HepG2 (cell line): ENCODE results near the gene MGST2. TPM values are rescaled to one million over a fixed set of nuclear protein-coding genes. Genes with fewer than 3 reads are reported as not detected.

Experiments
- CEBPB ChIP-seq: IDR thresholded peaks from 2 replicates; pipeline ENCODE4 v1.6.1; 2011; ENCODE audit warnings: low read depth, low read length, improper control_type of control experiment, borderline replicate concordance
- EP300 ChIP-seq, 3 experiments: sonication (generic) in 1 of 3; formaldehyde crosslinking in 1 of 3; IDR thresholded peaks; 2 replicates each; pipeline versions ENCODE4 v1.5.1 to v1.6.1; 2011 to 2020; ENCODE audit warnings: low read depth in 2 of 3, low read length in 2 of 3, borderline replicate concordance in 1 of 3, improper control_type of control experiment in 1 of 3, mild to moderate bottlenecking in 1 of 3, missing genetic modification reagents in 1 of 3, moderate library complexity in 1 of 3
- FOXP4 ChIP-seq: sonication (generic); formaldehyde crosslinking; IDR thresholded peaks from 2 replicates; pipeline ENCODE4 v1.4.0; 2020; ENCODE audit warnings: missing genetic modification reagents
- MED13 ChIP-seq: sonication (generic); formaldehyde crosslinking; IDR thresholded peaks from 2 replicates; pipeline ENCODE4 v1.5.0; 2020; ENCODE audit warnings: missing genetic modification reagents
- MEF2D ChIP-seq: sonication (generic); formaldehyde crosslinking; IDR thresholded peaks from 2 replicates; pipeline ENCODE4 v1.5.1; 2020; ENCODE audit warnings: mild to moderate bottlenecking, missing genetic modification reagents
- MTA3 ChIP-seq: sonication (generic); formaldehyde crosslinking; IDR thresholded peaks from 2 replicates; pipeline ENCODE4 v1.4.0; 2020; ENCODE audit warnings: missing genetic modification reagents
- NCOR1 ChIP-seq: fragments of 200-600 bp; sonication (generic); IDR thresholded peaks from 2 replicates; pipeline ENCODE4 v1.7.0; 2017; ENCODE audit warnings: antibody characterized with exemption, low read length, borderline replicate concordance
- NFIC ChIP-seq: IDR thresholded peaks from 2 replicates; pipeline ENCODE4 v1.6.1; 2012; ENCODE audit warnings: mild to moderate bottlenecking, low read length, inconsistent platforms
- PAXIP1 ChIP-seq: sonication (generic); formaldehyde crosslinking; conservative IDR thresholded peaks from 2 replicates; pipeline ENCODE4 v1.4.0; 2020; ENCODE audit warnings: mild to moderate bottlenecking, missing genetic modification reagents, moderate library complexity
- PHF5A ChIP-seq: IDR thresholded peaks from one replicate; pipeline ENCODE4 v1.6.1; 2018; ENCODE audit warnings: low read depth, missing genetic modification reagents; ENCODE audit not compliant: unreplicated experiment
- SAP130 ChIP-seq: IDR thresholded peaks from 2 replicates; pipeline ENCODE4 v1.6.1; 2016; ENCODE audit warnings: low read depth
- THYN1 ChIP-seq: sonication (generic); formaldehyde crosslinking; IDR thresholded peaks from 2 replicates; pipeline ENCODE4 v1.8.1; 2023; ENCODE audit warnings: low read depth, mild to moderate bottlenecking, moderate library complexity, missing genetic modification reagents, borderline replicate concordance
- ZNF570 ChIP-seq: sonication (generic); formaldehyde crosslinking; IDR thresholded peaks from 2 replicates; pipeline ENCODE4 v1.4.0; 2020; ENCODE audit warnings: mild to moderate bottlenecking, missing genetic modification reagents, borderline replicate concordance
- polyA plus RNA-seq, 8 experiments: library from polyadenylated mRNA; depleted of rRNA in 3 of 8; stranded (reverse) in 7 of 8; unstranded in 1 of 8; fragments of >200 nt; fragmentation: Illumina TruSeq in 4 of 8; extraction: Trizol in 4 of 8; gene quantifications; 2 replicates each; pipeline versions ENCODE4 v1.2.1 to v1.2.3, GENCODE V29; 2011 to 2016; ENCODE audit warnings: low read depth in 4 of 8, missing spikeins in 1 of 8, mixed read lengths in 1 of 8; ENCODE audit not compliant: insufficient read depth in 1 of 8
- total RNA-seq, 5 experiments: library from RNA; depleted of rRNA; stranded (reverse); fragments of >200 nt; fragmentation: Illumina TruSeq; extraction: Trizol; gene quantifications; 2 replicates each; pipeline ENCODE4 v1.2.3, GENCODE V29; 2016; ENCODE audit warnings: low read depth in 1 of 5
- TF ChIP-seq, protein P1 (sequence below): sonication (generic); formaldehyde crosslinking; IDR thresholded peaks from 2 replicates; pipeline ENCODE4 v1.8.0; 2022; ENCODE audit warnings: mild to moderate bottlenecking, missing genetic modification reagents
- TF ChIP-seq, protein P2 (sequence below): sonication (generic); formaldehyde crosslinking; IDR thresholded peaks from 2 replicates; pipeline ENCODE4 v1.4.0; 2020; ENCODE audit warnings: mild to moderate bottlenecking, missing genetic modification reagents

The MGST2 gene
- total and polyA plus RNA-seq, 2 of the 13 experiments (the other 11 are each of a cell fraction or from before 2014, with no cell fraction given) = 205 to 416 TPM

DNA sequence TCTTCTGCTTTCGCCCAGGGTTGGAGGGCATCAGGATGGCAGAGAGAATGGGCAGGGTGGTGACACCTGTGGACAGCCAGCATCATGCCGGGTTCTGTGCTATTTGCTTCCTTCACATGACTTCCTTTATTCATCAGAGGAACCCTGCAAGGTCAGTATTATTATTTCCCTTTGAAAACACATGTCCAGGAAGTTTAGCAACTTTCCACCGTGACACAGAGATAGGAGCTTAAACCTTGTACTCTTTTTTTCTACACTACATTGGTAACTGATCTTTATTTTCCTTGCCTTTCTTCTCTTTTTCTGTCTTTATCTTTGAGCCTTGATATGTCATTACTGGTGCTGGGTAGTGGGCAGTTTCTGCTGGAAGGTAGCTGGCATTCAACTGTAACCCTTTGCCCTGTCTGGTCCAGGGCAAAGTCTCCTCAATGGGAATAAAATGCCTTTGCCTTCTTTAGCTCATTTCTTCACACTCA lies 5.0 kb upstream of the MGST2 start (continued):
- TF ChIP-seq, protein P1, sequence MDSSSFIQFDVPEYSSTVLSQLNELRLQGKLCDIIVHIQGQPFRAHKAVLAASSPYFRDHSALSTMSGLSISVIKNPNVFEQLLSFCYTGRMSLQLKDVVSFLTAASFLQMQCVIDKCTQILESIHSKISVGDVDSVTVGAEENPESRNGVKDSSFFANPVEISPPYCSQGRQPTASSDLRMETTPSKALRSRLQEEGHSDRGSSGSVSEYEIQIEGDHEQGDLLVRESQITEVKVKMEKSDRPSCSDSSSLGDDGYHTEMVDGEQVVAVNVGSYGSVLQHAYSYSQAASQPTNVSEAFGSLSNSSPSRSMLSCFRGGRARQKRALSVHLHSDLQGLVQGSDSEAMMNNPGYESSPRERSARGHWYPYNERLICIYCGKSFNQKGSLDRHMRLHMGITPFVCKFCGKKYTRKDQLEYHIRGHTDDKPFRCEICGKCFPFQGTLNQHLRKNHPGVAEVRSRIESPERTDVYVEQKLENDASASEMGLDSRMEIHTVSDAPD = 0 out of 2 replicates have a peak, but pooled peaks have one; percentile 23
- TF ChIP-seq PAXIP1 (CRISPR knock-in tag) = peak; percentile 89
- peak; percentile 43; the same call in 1 of the 2 replicates for TF ChIP-seq MED13 (CRISPR knock-in tag)
- TF ChIP-seq ZNF570 = no peak
- peak in 1 of 2 experiments; percentile 93; a peak in 2 of 4 replicates for TF ChIP-seq EP300 (IDR thresholded peaks at IDR 0.05; ENCODE audit: low read depth in 2 of 2, low read length in 2 of 2)
- TF ChIP-seq EP300 (CRISPR knock-in tag; IDR thresholded peaks at IDR 0.05; ENCODE audit: borderline replicate concordance) = peak; percentile 84; the same call in 1 of the 2 replicates
- TF ChIP-seq THYN1 = no peak
- peak; percentile 21 for TF ChIP-seq PHF5A
- TF ChIP-seq NFIC = peak; percentile 87; the same call in 1 of the 2 replicates
- TF ChIP-seq SAP130 (CRISPR knock-in tag) = peak; percentile 88
- no peak for TF ChIP-seq MTA3 (CRISPR knock-in tag)
- TF ChIP-seq, protein P2, sequence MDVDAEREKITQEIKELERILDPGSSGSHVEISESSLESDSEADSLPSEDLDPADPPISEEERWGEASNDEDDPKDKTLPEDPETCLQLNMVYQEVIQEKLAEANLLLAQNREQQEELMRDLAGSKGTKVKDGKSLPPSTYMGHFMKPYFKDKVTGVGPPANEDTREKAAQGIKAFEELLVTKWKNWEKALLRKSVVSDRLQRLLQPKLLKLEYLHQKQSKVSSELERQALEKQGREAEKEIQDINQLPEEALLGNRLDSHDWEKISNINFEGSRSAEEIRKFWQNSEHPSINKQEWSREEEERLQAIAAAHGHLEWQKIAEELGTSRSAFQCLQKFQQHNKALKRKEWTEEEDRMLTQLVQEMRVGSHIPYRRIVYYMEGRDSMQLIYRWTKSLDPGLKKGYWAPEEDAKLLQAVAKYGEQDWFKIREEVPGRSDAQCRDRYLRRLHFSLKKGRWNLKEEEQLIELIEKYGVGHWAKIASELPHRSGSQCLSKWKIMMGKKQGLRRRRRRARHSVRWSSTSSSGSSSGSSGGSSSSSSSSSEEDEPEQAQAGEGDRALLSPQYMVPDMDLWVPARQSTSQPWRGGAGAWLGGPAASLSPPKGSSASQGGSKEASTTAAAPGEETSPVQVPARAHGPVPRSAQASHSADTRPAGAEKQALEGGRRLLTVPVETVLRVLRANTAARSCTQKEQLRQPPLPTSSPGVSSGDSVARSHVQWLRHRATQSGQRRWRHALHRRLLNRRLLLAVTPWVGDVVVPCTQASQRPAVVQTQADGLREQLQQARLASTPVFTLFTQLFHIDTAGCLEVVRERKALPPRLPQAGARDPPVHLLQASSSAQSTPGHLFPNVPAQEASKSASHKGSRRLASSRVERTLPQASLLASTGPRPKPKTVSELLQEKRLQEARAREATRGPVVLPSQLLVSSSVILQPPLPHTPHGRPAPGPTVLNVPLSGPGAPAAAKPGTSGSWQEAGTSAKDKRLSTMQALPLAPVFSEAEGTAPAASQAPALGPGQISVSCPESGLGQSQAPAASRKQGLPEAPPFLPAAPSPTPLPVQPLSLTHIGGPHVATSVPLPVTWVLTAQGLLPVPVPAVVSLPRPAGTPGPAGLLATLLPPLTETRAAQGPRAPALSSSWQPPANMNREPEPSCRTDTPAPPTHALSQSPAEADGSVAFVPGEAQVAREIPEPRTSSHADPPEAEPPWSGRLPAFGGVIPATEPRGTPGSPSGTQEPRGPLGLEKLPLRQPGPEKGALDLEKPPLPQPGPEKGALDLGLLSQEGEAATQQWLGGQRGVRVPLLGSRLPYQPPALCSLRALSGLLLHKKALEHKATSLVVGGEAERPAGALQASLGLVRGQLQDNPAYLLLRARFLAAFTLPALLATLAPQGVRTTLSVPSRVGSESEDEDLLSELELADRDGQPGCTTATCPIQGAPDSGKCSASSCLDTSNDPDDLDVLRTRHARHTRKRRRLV (CRISPR knock-in tag) = 0 out of 2 replicates have a peak, but pooled peaks have one; percentile 24
- peak; percentile 55; the same call in 1 of the 2 replicates for TF ChIP-seq CEBPB
- peak; percentile 80 for TF ChIP-seq FOXP4 (CRISPR knock-in tag)
- TF ChIP-seq MEF2D (CRISPR knock-in tag) = 0 out of 2 replicates have a peak, but pooled peaks have one; percentile 24
- peak; percentile 78; the same call in 1 of the 2 replicates for TF ChIP-seq NCOR1
